Tibial nerve (tissue), 3 donors: ENCODE data around the gene IQUB.

Experiments
- CTCF ChIP-seq, 5 experiments: fragments of 200-600 bp in 3 of 5; fragments of 450-650 bp in 2 of 5; sonication (generic) in 3 of 5; IDR thresholded peaks; one replicate each; pipeline ENCODE4 v1.5.1; 2016 to 2019; ENCODE audit warnings: antibody characterized with exemption in 5 of 5, mild to moderate bottlenecking in 3 of 5, moderate library complexity in 2 of 5
- POLR2A ChIP-seq, 2 donors: fragments of 450-650 bp; IDR thresholded peaks; one replicate each; pipeline ENCODE4 v1.6.1; 2017; ENCODE audit warnings: antibody characterized with exemption in 2 of 2, mild to moderate bottlenecking in 2 of 2, moderate library complexity in 2 of 2

GRCh38 chr7:123581162-123581459 is 46.7 kb upstream of the IQUB start:
- TF ChIP-seq CTCF (IDR thresholded peaks at IDR 0.05) = no peak
- no peak for TF ChIP-seq POLR2A (IDR thresholded peaks at IDR 0.05)
